Measurements from ENCODE around the gene ASB2. TPM values are rescaled to one million over a fixed set of nuclear protein-coding genes. Genes with fewer than 3 reads are reported as not detected.

ASB2 gene
- total RNA-seq, 2 experiments from 2014 or later = 116 to 177 TPM

- H3K4me3 Mint-ChIP-seq = no peak overlapping the region
- DNase-seq (no peak), ATAC-seq (no peak)
- H3K27me3 Mint-ChIP-seq = peaks cover 39% of the 10 kb centered on the region
- H3K36me3 Mint-ChIP-seq = no peaks in the 10 kb centered on the region
- CTCF ChIA-PET = interaction anchor here (1.1 to 1.3 kb wide), 2 partner anchors 16 to 235 kb away, joined by 3 to 6 read pairs; no protein-coding TSS in a partner anchor
- H3K4me1 Mint-ChIP-seq = peaks cover 2% of the 10 kb centered on the region
- H3K9me3 Mint-ChIP-seq (ENCODE audit: low read depth) = no peaks in the 10 kb centered on the region
- H3K27ac Mint-ChIP-seq = no peak overlapping the region
Measured at GRCh38 chr14:93889739-93890483, 86.5 kb downstream of the ASB2 start.

GRCh38 chr14:93888995-93889394, 87.4 kb downstream of the ASB2 start:
- H3K9me3 Mint-ChIP-seq (ENCODE audit: low read depth) = no peaks in the 10 kb centered on the region

GRCh38 chr14:93884950-93885349, 91.4 kb downstream of the ASB2 start:
- CTCF ChIA-PET = no interaction called here
- H3K27ac Mint-ChIP-seq = peak overlapping the region; percentile 6

More at GRCh38 chr14:93888995-93889394, 87.4 kb downstream of the ASB2 start:
- H3K4me1 Mint-ChIP-seq = peaks cover 7% of the 10 kb centered on the region
- no peak for ATAC-seq
- H3K27ac Mint-ChIP-seq = no peak overlapping the region
- CTCF ChIA-PET = interaction anchor here (0.7 to 1.3 kb wide), 3 partner anchors 17 to 234 kb away, joined by 3 to 6 read pairs (median 3); no protein-coding TSS in a partner anchor
- no peaks in the 10 kb centered on the region for H3K36me3 Mint-ChIP-seq
- H3K4me3 Mint-ChIP-seq = no peak overlapping the region
- no peak for DNase-seq
- H3K27me3 Mint-ChIP-seq = peaks cover 43% of the 10 kb centered on the region

More at GRCh38 chr14:93884950-93885349, 91.4 kb downstream of the ASB2 start:
- H3K36me3 Mint-ChIP-seq = no peaks in the 10 kb centered on the region
- no peak for ATAC-seq
- H3K4me3 Mint-ChIP-seq = no peak overlapping the region
- H3K27me3 Mint-ChIP-seq = peaks cover 33% of the 10 kb centered on the region
- H3K4me1 Mint-ChIP-seq = peaks cover 7% of the 10 kb centered on the region
- no peak for DNase-seq
- peaks cover 2% of the 10 kb centered on the region for H3K9me3 Mint-ChIP-seq (ENCODE audit: low read depth)

Small RNA genes lying within 50 kb of the gene (microRNA-seq; reads per million reads assigned to microRNA genes)
- 2.6 reads per million for gene MIR4506

Other genes starting within 250 kb of the ASB2 start
- not detected for gene PRIMA1, start 188.1 kb downstream of the ASB2 start, total RNA-seq
- not detected for gene FAM181A, start 49.2 kb downstream of the ASB2 start, total RNA-seq
- gene CCDC197, start 20.7 kb upstream of the ASB2 start, total RNA-seq = under 1 TPM in 1 of 2 experiments, not detected in 1; 0.14 TPM
- gene OTUB2, start 49.8 kb upstream of the ASB2 start, total RNA-seq = 1 to 10 TPM; 3.4 to 4.2 TPM
- 100 to 1,000 TPM; 211 to 244 TPM for gene DDX24, start 104.6 kb upstream of the ASB2 start, total RNA-seq
- 10 to 100 TPM; 42.8 to 55.4 TPM for gene IFI27L1, start 104.7 kb upstream of the ASB2 start, total RNA-seq
- 100 to 1,000 TPM in 1 of 2 experiments, 10 to 100 TPM in 1; 81.5 to 325 TPM for gene IFI27, start 134.2 kb upstream of the ASB2 start, total RNA-seq
- gene IFI27L2, start 153.0 kb upstream of the ASB2 start, total RNA-seq = 100 to 1,000 TPM in 1 of 2 experiments, 10 to 100 TPM in 1; 95.5 to 112 TPM
- under 1 TPM; 0.64 to 0.68 TPM for gene PPP4R4, start 197.8 kb upstream of the ASB2 start, total RNA-seq

Data from activated CD8-positive, alpha-beta memory T cell treated with anti-CD3 and anti-CD28 coated beads, Interleukin-2, amount 10 ng/mL, durations not matched to agents 7 days and 5 days (primary cell).